OCI-LY3 (cell line): ENCODE data around the gene TAAR5.
"Not testable (repeated sequence)": the region's sequence is repeated elsewhere in the genome, so short reads cannot be mapped to it uniquely, and the experiment has no call there.

Experiments
- H2AFZ ChIP-seq: fragments of 200-600, 300-600 bp; shearing (Covaris generic); 2 replicates; pipeline ENCODE4 v1.6.0; 2014; ENCODE audit warnings: antibody characterized with exemption, low read depth, low read length
- H3K27ac ChIP-seq: fragments of 200-600, 300-600 bp; sonication (generic); 2 replicates; pipeline ENCODE4 v1.5.1; 2014; ENCODE audit warnings: mild to moderate bottlenecking, low read length, moderate library complexity, mixed read lengths
- H3K27me3 ChIP-seq: fragments of 200-600, 300-600 bp; sonication (generic); 2 replicates; pipeline ENCODE4 v1.6.1; 2014; ENCODE audit warnings: low read depth, low read length, mixed read lengths
- H3K36me3 ChIP-seq: fragments of 200-600, 300-600 bp; sonication (generic); replicated peaks from 2 replicates; pipeline ENCODE3; 2014; ENCODE audit warnings: low read depth, low read length, mixed read lengths
- H3K4me1 ChIP-seq: fragments of 300-600, 200-600 bp; sonication (generic); 2 replicates; pipeline ENCODE4 v1.6.1; 2014; ENCODE audit warnings: low read length, mixed read lengths
- H3K4me2 ChIP-seq: fragments of 200-600, 300-600 bp; sonication (generic); 2 replicates; pipeline ENCODE4 v1.6.1; 2014; ENCODE audit warnings: low read length, mixed read lengths
- H3K4me3 ChIP-seq: fragments of 300-600, 200-600 bp; sonication (generic); 2 replicates; pipeline ENCODE4 v1.5.1; 2014; ENCODE audit warnings: antibody characterized with exemption, mild to moderate bottlenecking, low read length, moderate library complexity
- H3K79me2 ChIP-seq: fragments of 300-600, 200-600 bp; shearing (Covaris generic); 2 replicates; pipeline ENCODE4 v1.6.1; 2014; ENCODE audit warnings: mild to moderate bottlenecking, low read length, mixed read lengths
- H3K9ac ChIP-seq: fragments of 300-600, 200-600 bp; shearing (Covaris generic); 2 replicates; pipeline ENCODE4 v1.6.0; 2014; ENCODE audit warnings: mild to moderate bottlenecking, low read length, moderate library complexity
- H3K9me3 ChIP-seq: fragments of 200-600, 300-600 bp; shearing (Covaris generic); 2 replicates; pipeline ENCODE4 v1.6.1; 2014; ENCODE audit warnings: low read length, mixed read lengths; ENCODE audit not compliant: insufficient read depth
- H4K20me1 ChIP-seq: fragments of 200-600, 300-600 bp; sonication (generic); 2 replicates; pipeline ENCODE4 v1.6.1; 2016; ENCODE audit warnings: low read length, mixed read lengths; ENCODE audit not compliant: insufficient read depth
- CTCF ChIP-seq: fragments of 200-600, 300-600 bp; sonication (generic); IDR thresholded peaks from 2 replicates; pipeline ENCODE4 v1.5.1; 2014; ENCODE audit warnings: antibody characterized with exemption, low read length, low read depth
- EZH2phosphoT487 ChIP-seq: fragments of 200-600 bp; shearing (Covaris generic); IDR thresholded peaks from 2 replicates; pipeline ENCODE4 v1.6.1; 2018; ENCODE audit warnings: antibody characterized with exemption, mixed run types, low read depth

TAAR5 gene

GRCh38 chr6:132612449-132613108 is 23.0 kb upstream of the TAAR5 start:
- Histone ChIP-seq H3K4me2 (no peak overlapping the region), H3K9me3 (no peaks in the 10 kb centered on the region), H3K36me3 (no peaks in the 10 kb centered on the region), H3K9ac (no peak overlapping the region), H3K27me3 (no peaks in the 10 kb centered on the region), H4K20me1 (no peaks in the 10 kb centered on the region), H3K79me2 (no peaks in the 10 kb centered on the region), H2AFZ (no peak overlapping the region), H3K4me1 (peaks cover 16% of the 10 kb centered on the region; the same call in 1 of the 2 replicates), H3K4me3 (no peak overlapping the region), H3K27ac (no peak overlapping the region)
- no peak for TF ChIP-seq CTCF
- TF ChIP-seq EZH2phosphoT487, result no peak

- Histone ChIP-seq H3K27me3 (no peaks in the 10 kb centered on the region), H2AFZ (no peak overlapping the region), H3K9me3 (no peaks in the 10 kb centered on the region), H3K9ac (no peak overlapping the region), H3K79me2 (no peaks in the 10 kb centered on the region), H3K27ac (no peak overlapping the region), H3K4me2 (no peak overlapping the region), H3K4me1 (peaks cover 14% of the 10 kb centered on the region; the same call in 1 of the 2 replicates), H4K20me1 (no peaks in the 10 kb centered on the region), H3K36me3 (no peaks in the 10 kb centered on the region), H3K4me3 (no peak overlapping the region)
- TF ChIP-seq CTCF (no peak), EZH2phosphoT487 (no peak)
Observed at GRCh38 chr6:132611616-132612015, 22.1 kb upstream of the TAAR5 start.

- TF ChIP-seq CTCF, result no peak
- TF ChIP-seq EZH2phosphoT487, result no peak
- no peaks in the 10 kb centered on the region for H3K4me1 ChIP-seq
- no peak overlapping the region for H3K4me2 ChIP-seq
- no peaks in the 10 kb centered on the region for H3K36me3 ChIP-seq
- no peaks in the 10 kb centered on the region for H3K79me2 ChIP-seq
- H3K9me3 ChIP-seq, result no peaks in the 10 kb centered on the region
- no peaks in the 10 kb centered on the region for H3K27me3 ChIP-seq
- H4K20me1 ChIP-seq, result no peaks in the 10 kb centered on the region
- H3K9ac ChIP-seq, result no peak overlapping the region
- no peak overlapping the region for H2AFZ ChIP-seq
- H3K27ac ChIP-seq, result no peak overlapping the region
- no peak overlapping the region for H3K4me3 ChIP-seq
Observed at GRCh38 chr6:132607544-132608233, 18.1 kb upstream of the TAAR5 start.

GRCh38 chr6:132604635-132605152 is 15.2 kb upstream of the TAAR5 start:
- Histone ChIP-seq H3K9me3 (no peaks in the 10 kb centered on the region), H3K4me3 (no peak overlapping the region), H3K27ac (no peak overlapping the region), H2AFZ (no peak overlapping the region), H4K20me1 (no peaks in the 10 kb centered on the region), H3K4me1 (no peaks in the 10 kb centered on the region), H3K27me3 (no peaks in the 10 kb centered on the region), H3K79me2 (no peaks in the 10 kb centered on the region), H3K4me2 (no peak overlapping the region), H3K9ac (no peak overlapping the region), H3K36me3 (no peaks in the 10 kb centered on the region)
- no peak for TF ChIP-seq EZH2phosphoT487
- no peak for TF ChIP-seq CTCF

GRCh38 chr6:132600900-132601299 is 11.4 kb upstream of the TAAR5 start:
- not testable (repeated sequence) for H4K20me1 ChIP-seq, H3K9me3 ChIP-seq, H3K79me2 ChIP-seq, H3K4me1 ChIP-seq, H3K4me3 ChIP-seq, H3K4me2 ChIP-seq, H3K9ac ChIP-seq, H3K27me3 ChIP-seq, H3K27ac ChIP-seq, H3K36me3 ChIP-seq, H2AFZ ChIP-seq
